Measurements from ENCODE around the gene VSTM2B.

GRCh38 chr19:29549105-29550070 lies 23.6 kb downstream of the VSTM2B start:
- TF ChIP-seq CTCF (IDR thresholded peaks at IDR 0.05) (no peak), POLR2A (IDR thresholded peaks at IDR 0.05) (no peak)

Data from uterus (tissue), 2 donors.